ENCODE data around the gene CRACR2A. TPM values are rescaled to one million over a fixed set of nuclear protein-coding genes. Genes with fewer than 3 reads are reported as not detected.
A peak's percentile ranks its signal among the peaks of the same experiment; 100 is the strongest.

Gene CRACR2A
- polyA plus RNA-seq, 1 experiment = 1.4 TPM

DNA sequence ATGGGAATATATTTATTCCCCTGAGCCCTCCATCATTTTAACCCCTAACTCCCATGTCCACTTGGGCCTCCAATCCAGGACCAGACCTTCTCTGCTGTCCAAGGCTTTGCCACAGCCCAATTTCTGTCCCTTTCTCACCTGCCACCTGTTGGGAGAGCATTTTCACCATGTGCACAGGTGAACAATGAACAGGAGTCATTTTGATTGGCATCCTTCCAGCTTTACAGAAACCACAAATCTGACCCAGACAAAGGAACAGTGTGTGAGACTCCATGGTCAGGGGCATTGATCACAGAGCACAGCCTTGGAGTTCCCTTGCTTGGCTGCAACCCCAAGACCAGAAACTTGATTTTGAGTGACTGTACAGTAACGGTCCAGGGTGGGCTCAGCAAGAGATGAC is 91.9 kb downstream of the CRACR2A start:
- Histone ChIP-seq H3K27me3 (ENCODE audit: control insufficient read depth, insufficient read depth, low read length) (no peaks in the 10 kb centered on the region; the same call in 1 of the 2 replicates), H3K4me3 (ENCODE audit: low read depth, low read length) (no peak overlapping the region), H3K36me3 (ENCODE audit: control insufficient read depth, insufficient read depth, low read length) (no peaks in the 10 kb centered on the region)
- no peak for DNase-seq (ENCODE audit: low read depth)
- POLR2A ChIA-PET = no interaction called here
- TF ChIP-seq CTCF (IDR thresholded peaks at IDR 0.05; ENCODE audit: insufficient read depth, low read depth, low read length) = no peak
- CTCF ChIA-PET = interaction anchor here (0.8 to 1.6 kb wide), 2 partner anchors 143 to 361 kb away, joined by 3 to 5 read pairs; no protein-coding TSS in a partner anchor

DNA sequence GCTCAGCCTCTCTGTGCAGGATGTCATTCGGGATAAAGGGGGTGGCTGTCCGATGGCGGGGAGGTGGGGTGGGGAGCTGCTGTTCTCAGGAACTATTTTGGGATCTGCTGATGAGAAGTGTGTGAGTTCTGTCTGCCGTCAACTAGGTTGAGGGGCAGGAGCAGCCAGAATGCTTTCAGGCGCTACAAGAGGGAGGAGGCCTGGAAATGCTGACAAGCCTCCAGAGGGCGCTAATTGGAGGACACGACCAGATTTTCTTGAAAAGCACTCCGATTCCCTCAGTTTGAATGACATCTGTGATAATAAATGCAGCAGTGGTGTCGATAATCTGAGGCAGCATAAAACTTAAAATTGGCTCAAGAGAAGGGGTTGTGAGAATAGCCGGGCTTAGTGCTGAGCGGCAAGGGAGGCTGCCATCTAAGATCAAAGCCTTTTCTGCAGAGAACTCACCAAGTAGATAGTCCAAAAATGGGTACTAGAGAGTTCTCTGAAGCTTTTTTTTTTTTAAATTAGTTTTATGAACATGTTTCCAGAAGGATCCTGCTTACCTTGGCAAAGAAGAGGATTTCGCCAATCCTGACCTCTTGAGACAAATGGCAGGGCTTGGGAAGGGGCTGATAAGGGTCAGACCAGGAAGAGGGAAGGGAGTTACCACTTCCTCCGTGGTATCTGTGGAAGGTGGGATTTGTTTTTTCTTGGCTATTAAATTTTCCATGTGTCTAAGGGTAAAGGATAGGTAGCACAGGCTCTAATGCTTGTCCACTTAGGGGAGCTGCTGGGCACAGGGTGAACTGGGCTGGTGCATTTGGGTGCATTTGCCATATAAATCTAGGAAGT is 94.4 kb downstream of the CRACR2A start:
- no peak overlapping the region for H3K4me3 ChIP-seq (ENCODE audit: low read depth, low read length)
- TF ChIP-seq CTCF (IDR thresholded peaks at IDR 0.05; ENCODE audit: insufficient read depth, low read depth, low read length) = peak; percentile 45
- H3K36me3 ChIP-seq (ENCODE audit: control insufficient read depth, insufficient read depth, low read length) = no peaks in the 10 kb centered on the region
- ChIA-PET CTCF (interaction anchor here (0.8 to 1.9 kb wide), 15 partner anchors 8 to 351 kb away, joined by 3 to 11 read pairs (median 4); no protein-coding TSS in a partner anchor), POLR2A (no interaction called here)
- H3K27me3 ChIP-seq (ENCODE audit: control insufficient read depth, insufficient read depth, low read length) = no peaks in the 10 kb centered on the region; the same call in 1 of the 2 replicates
- DNase-seq (ENCODE audit: low read depth) = no peak

- Histone ChIP-seq H3K36me3 (ENCODE audit: control insufficient read depth, insufficient read depth, low read length) (no peaks in the 10 kb centered on the region), H3K4me3 (ENCODE audit: low read depth, low read length) (no peak overlapping the region), H3K27me3 (ENCODE audit: control insufficient read depth, insufficient read depth, low read length) (no peaks in the 10 kb centered on the region)
- ChIA-PET POLR2A (no interaction called here), CTCF (interaction anchor here (1.2 to 1.3 kb wide), 2 partner anchors 10 to 17 kb away, joined by 3 to 7 read pairs; no protein-coding TSS in a partner anchor)
- no peak for DNase-seq (ENCODE audit: low read depth)
- TF ChIP-seq CTCF (IDR thresholded peaks at IDR 0.05; ENCODE audit: insufficient read depth, low read depth, low read length) = no peak
Observed at GRCh38 chr12:3656946-3657622, 95.8 kb downstream of the CRACR2A start.

DNA sequence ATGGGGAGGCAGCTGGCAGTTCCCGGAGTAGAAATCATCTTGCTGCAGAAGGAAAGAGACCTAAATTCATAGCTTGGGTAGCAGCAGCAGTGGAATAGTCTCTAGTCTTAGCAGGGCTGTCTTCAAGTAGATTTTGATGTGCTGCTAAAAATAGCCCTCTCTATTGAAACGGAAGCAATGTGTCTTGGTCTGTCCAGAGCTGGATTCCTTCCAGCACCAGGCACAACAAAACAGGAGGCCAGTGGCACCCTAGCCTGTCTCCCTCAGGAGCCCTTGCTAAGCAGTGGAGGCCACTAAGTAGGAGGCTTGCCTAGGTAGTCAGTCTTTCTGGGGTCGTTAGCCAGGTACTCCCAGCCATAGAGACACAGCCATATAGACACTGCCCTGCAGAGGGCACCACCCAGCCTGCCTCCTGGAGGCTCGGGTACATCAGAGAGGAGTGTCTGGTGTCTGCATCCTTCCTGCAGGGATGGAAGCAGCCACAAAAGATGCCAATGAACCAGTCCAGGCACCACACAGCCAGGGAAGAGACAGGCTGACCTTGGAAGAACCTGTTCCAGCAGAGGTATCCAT is 97.5 kb downstream of the CRACR2A start:
- H3K36me3 ChIP-seq (ENCODE audit: control insufficient read depth, insufficient read depth, low read length) = no peaks in the 10 kb centered on the region
- peak; percentile 47 for TF ChIP-seq CTCF (IDR thresholded peaks at IDR 0.05; ENCODE audit: insufficient read depth, low read depth, low read length)
- no peak overlapping the region for H3K4me3 ChIP-seq (ENCODE audit: low read depth, low read length)
- DNase-seq (ENCODE audit: low read depth) = no peak
- ChIA-PET POLR2A (no interaction called here), CTCF (interaction anchor here (0.6 to 3.1 kb wide), 7 partner anchors 10 to 356 kb away, joined by 3 to 17 read pairs (median 3); no protein-coding TSS in a partner anchor)
- no peaks in the 10 kb centered on the region for H3K27me3 ChIP-seq (ENCODE audit: control insufficient read depth, insufficient read depth, low read length)

Data from BJ (cell line).